PC-3 (cell line): ENCODE data around the gene ACVR1. TPM values are rescaled to one million over a fixed set of nuclear protein-coding genes. Genes with fewer than 3 reads are reported as not detected.

Source experiments
- ATAC-seq: fragments of 200-7000 bp; cut with Tn5 transposase; 2 replicates; pipeline ENCODE4 v1.9.1; 2020; ENCODE audit warnings: mild to moderate bottlenecking, moderate library complexity
- BruUV-seq: library from RNA; stranded (reverse); fragments of 400-500 nt; replicated peaks from 2 replicates; lab custom pipeline; 2021; lab: Mats Ljungman, UMichigan
- CTCF ChIA-PET: fragments of 300-600 bp; sonication (Branson Sonifier 250); formaldehyde crosslinking; loops from one replicate; lab custom pipeline; 2022; ENCODE audit warnings: antibody characterized with exemption; lab: Charles Lee
- POLR2A ChIA-PET: fragments of 300-600 bp; sonication (Branson Sonifier 250); formaldehyde crosslinking; loops from one replicate; lab custom pipeline; 2022; ENCODE audit warnings: antibody characterized with exemption; ENCODE audit not compliant: unreplicated experiment; lab: Charles Lee
- DNase-seq: peaks from one replicate; pipeline ENCODE4 v3.0.0-alpha.2; 2015
- H2AFZ ChIP-seq: fragments of 300-600 bp; sonication (generic); 2 replicates; pipeline ENCODE4 v1.6.0; 2016; ENCODE audit warnings: antibody characterized with exemption, low read length
- H3F3A ChIP-seq: fragments of 300-600 bp; sonication (generic); one replicate; pipeline ENCODE4 v1.6.0; 2017; ENCODE audit warnings: antibody characterized with exemption, low read length, control low read depth, mild to moderate bottlenecking; ENCODE audit not compliant: unreplicated experiment
- H3K27ac ChIP-seq: fragments of 300-600 bp; sonication (generic); 2 replicates; pipeline ENCODE4 v1.5.1; 2016; ENCODE audit warnings: mild to moderate bottlenecking, low read length
- H3K27me3 ChIP-seq: fragments of 300-600 bp; sonication (generic); 2 replicates; pipeline ENCODE4 v1.6.1; 2016; ENCODE audit warnings: low read length, mixed read lengths
- H3K36me3 ChIP-seq: fragments of 300-600 bp; sonication (generic); 2 replicates; pipeline ENCODE4 v1.6.1; 2016; ENCODE audit warnings: low read depth, mixed run types, low read length, mixed read lengths
- H3K4me1 ChIP-seq: fragments of 300-600 bp; sonication (generic); 2 replicates; pipeline ENCODE4 v1.5.1; 2016; ENCODE audit warnings: low read length; ENCODE audit not compliant: insufficient read depth
- H3K4me2 ChIP-seq: fragments of 300-600 bp; sonication (generic); 2 replicates; pipeline ENCODE4 v1.6.0; 2016; ENCODE audit warnings: low read length
- H3K4me3 ChIP-seq: fragments of 300-600 bp; sonication (generic); 2 replicates; pipeline ENCODE4 v1.5.1; 2016; ENCODE audit warnings: mild to moderate bottlenecking, low read length, mixed read lengths
- H3K79me2 ChIP-seq: fragments of 300-600 bp; sonication (generic); 2 replicates; pipeline ENCODE4 v1.6.1; 2017; ENCODE audit warnings: low read length, mixed read lengths
- H3K9ac ChIP-seq: fragments of 300-600 bp; sonication (generic); 2 replicates; pipeline ENCODE4 v1.6.0; 2016; ENCODE audit warnings: mild to moderate bottlenecking, low read length
- H3K9me2 ChIP-seq: fragments of 300-600 bp; sonication (generic); replicated peaks from 2 replicates; pipeline ENCODE4 v1.6.1; 2016; ENCODE audit warnings: mixed run types, low read length, mixed read lengths
- H3K9me3 ChIP-seq: fragments of 300-600 bp; sonication (generic); 2 replicates; pipeline ENCODE4 v1.6.1; 2016; ENCODE audit warnings: low read length, mixed read lengths
- H4K20me1 ChIP-seq: fragments of 300-600 bp; sonication (generic); 2 replicates; pipeline ENCODE4 v1.6.1; 2016; ENCODE audit warnings: low read length, mixed read lengths
- EZH2 ChIP-seq: fragments of 300-600 bp; sonication (generic); IDR thresholded peaks from one replicate; pipeline ENCODE4 v1.6.1; 2017; ENCODE audit warnings: antibody characterized with exemption, mild to moderate bottlenecking, low read length; ENCODE audit not compliant: unreplicated experiment
- EZH2phosphoT487 ChIP-seq: fragments of 300-600 bp; sonication (generic); IDR thresholded peaks from 2 replicates; pipeline ENCODE4 v1.6.1; 2018; ENCODE audit warnings: mild to moderate bottlenecking, antibody characterized with exemption, low read length, borderline replicate concordance
- intact Hi-C: fragments of 100-400 bp; cut with micrococcal nuclease; formaldehyde crosslinking; loops from 2 replicates; pipeline ENCODE4 v1.9.0; 2023
- total RNA-seq: library from RNA; depleted of rRNA; stranded (reverse); fragments of >200 nt; gene quantifications from 2 replicates; pipeline ENCODE4 v1.2.3, GENCODE V29; 2014
- TF ChIP-seq, protein P1 (sequence below): fragments of 300-600 bp; sonication (generic); conservative IDR thresholded peaks from 2 replicates; pipeline ENCODE4 v1.5.1; 2017; ENCODE audit warnings: antibody characterized with exemption, low read depth, mild to moderate bottlenecking, low read length

The ACVR1 gene
- total RNA-seq, 1 experiment from 2014 or later, result 6.7 TPM

DNA sequence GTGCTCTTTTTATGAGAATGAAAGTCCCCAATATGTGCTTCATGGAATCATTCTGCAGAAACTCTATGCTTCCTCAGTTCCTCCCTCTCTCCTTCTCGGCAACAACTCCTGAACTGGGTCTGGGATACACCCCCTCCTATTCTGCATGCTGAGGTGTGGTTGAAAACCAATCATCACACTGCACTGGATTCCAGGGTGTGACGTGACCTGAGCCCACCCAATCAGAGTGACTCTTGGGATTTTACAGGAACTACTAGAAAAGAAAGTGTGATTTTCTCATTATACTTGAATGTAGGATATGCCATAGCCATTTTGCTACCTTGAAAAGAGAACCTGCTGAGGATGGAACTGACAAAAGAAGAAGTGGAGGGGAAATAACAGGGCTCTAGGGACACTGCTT is 36.3 kb downstream of the ACVR1 start:
- no peaks in the 10 kb centered on the region for H4K20me1 ChIP-seq
- TF ChIP-seq EZH2 (no peak), EZH2phosphoT487 (no peak)
- TF ChIP-seq, protein P1, sequence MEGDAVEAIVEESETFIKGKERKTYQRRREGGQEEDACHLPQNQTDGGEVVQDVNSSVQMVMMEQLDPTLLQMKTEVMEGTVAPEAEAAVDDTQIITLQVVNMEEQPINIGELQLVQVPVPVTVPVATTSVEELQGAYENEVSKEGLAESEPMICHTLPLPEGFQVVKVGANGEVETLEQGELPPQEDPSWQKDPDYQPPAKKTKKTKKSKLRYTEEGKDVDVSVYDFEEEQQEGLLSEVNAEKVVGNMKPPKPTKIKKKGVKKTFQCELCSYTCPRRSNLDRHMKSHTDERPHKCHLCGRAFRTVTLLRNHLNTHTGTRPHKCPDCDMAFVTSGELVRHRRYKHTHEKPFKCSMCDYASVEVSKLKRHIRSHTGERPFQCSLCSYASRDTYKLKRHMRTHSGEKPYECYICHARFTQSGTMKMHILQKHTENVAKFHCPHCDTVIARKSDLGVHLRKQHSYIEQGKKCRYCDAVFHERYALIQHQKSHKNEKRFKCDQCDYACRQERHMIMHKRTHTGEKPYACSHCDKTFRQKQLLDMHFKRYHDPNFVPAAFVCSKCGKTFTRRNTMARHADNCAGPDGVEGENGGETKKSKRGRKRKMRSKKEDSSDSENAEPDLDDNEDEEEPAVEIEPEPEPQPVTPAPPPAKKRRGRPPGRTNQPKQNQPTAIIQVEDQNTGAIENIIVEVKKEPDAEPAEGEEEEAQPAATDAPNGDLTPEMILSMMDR, result no peak
- no peaks in the 10 kb centered on the region for H3F3A ChIP-seq
- H2AFZ ChIP-seq, result no peak overlapping the region
- no TSS peak for BruUV-seq
- no peak overlapping the region for H3K4me2 ChIP-seq
- no peaks in the 10 kb centered on the region for H3K9me2 ChIP-seq
- H3K36me3 ChIP-seq, result no peaks in the 10 kb centered on the region
- H3K4me3 ChIP-seq, result no peak overlapping the region
- no peaks in the 10 kb centered on the region for H3K9me3 ChIP-seq
- ChIA-PET POLR2A (no interaction called here), CTCF (no interaction called here)
- H3K27me3 ChIP-seq, result no peaks in the 10 kb centered on the region
- DNase-seq (no peak), ATAC-seq (no peak)
- no peak overlapping the region for H3K9ac ChIP-seq
- H3K79me2 ChIP-seq, result no peaks in the 10 kb centered on the region
- intact Hi-C loops, result no loop called here
- peaks cover 25% of the 10 kb centered on the region for H3K4me1 ChIP-seq
- no peak overlapping the region for H3K27ac ChIP-seq

DNA sequence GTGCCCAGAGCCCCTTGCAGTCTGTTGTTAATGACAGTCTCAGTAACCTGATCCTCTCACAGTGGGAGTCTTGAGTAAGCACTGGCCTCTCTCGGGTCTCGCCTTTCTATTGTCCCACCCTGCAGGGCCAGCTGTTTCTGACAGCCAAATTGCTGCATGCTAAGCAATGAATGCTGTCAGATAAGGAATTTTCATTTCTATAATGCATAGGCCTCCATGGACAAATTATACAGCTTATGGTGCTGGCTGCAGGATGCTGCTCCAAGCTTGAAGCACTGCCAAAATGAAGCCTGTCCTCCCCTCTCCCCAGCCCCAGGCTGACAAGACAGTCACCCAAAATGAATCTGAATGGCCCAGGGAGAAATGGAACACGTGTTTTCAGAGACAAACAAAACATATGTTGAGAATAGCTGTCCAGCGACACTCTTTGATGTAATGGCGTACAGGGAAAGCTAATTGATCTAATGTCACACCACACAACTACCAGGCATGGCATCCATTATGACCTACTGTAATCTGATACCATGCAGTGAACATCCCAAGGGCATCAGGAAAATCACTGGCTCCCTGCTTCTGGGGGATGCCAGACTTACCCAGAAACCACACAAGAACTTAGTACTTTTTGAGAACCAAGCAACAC is 36.8 kb downstream of the ACVR1 start:
- DNase-seq, result peak; percentile 32
- H3K9me3 ChIP-seq, result no peaks in the 10 kb centered on the region
- H4K20me1 ChIP-seq, result no peaks in the 10 kb centered on the region
- intact Hi-C loops, result no loop called here
- no peaks in the 10 kb centered on the region for H3K79me2 ChIP-seq
- ChIA-PET CTCF (no interaction called here), POLR2A (no interaction called here)
- BruUV-seq, result no TSS peak
- H3K27ac ChIP-seq, result peak overlapping the region; percentile 69
- ATAC-seq, result peak; percentile 64
- H2AFZ ChIP-seq, result no peak overlapping the region
- H3K9me2 ChIP-seq, result no peaks in the 10 kb centered on the region
- no peaks in the 10 kb centered on the region for H3F3A ChIP-seq
- no peaks in the 10 kb centered on the region for H3K36me3 ChIP-seq
- peak overlapping the region; percentile 14; the same call in 1 of the 2 replicates for H3K9ac ChIP-seq
- peaks cover 25% of the 10 kb centered on the region for H3K4me1 ChIP-seq
- H3K4me3 ChIP-seq, result no peak overlapping the region
- no peaks in the 10 kb centered on the region for H3K27me3 ChIP-seq
- no peak for TF ChIP-seq EZH2
- no peak for TF ChIP-seq EZH2phosphoT487
- TF ChIP-seq, protein P1, result no peak
- H3K4me2 ChIP-seq, result peak overlapping the region; percentile 58

DNA sequence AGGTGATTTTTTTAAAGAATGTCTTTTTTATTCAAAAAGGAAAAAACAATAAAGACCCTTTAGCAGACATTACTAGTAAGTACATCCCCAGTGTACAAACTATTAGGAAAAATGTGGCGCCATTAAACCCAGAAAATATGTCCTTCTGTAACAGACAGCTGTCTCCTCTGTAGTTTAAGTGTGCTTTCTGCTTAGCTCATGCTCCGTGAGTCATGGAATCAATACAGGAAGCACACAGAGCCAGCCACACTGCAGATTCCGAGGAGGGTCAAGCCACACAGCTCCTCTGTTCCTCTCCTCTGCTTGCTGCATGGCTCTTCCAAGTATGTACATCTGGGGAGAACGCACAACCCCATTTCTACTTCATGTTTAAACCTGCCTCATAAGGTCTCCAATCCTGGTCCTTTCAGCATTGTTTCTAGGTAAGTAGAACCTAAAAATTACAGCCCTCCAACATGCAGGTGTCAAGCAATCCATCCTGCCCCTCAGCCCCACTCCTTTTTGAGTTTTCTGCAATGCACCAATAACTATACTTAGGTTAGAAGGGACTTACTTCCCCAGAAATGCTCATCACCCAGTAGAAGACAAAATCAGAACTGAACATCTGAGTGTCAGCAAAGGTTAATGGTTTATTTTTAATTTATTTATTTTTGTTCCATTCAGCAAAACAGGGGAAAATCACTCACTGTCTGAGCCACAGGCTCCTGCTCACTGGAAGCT is 37.5 kb downstream of the ACVR1 start:
- Histone ChIP-seq H3K9me2 (no peaks in the 10 kb centered on the region), H3K79me2 (no peaks in the 10 kb centered on the region), H3K4me3 (no peak overlapping the region; the same call in 1 of the 2 replicates), H3F3A (no peaks in the 10 kb centered on the region), H2AFZ (peak overlapping the region; percentile 24; the same call in 1 of the 2 replicates), H3K9ac (peak overlapping the region; percentile 21), H3K27ac (peak overlapping the region; percentile 69), H3K36me3 (no peaks in the 10 kb centered on the region), H3K4me2 (peak overlapping the region; percentile 58), H3K9me3 (no peaks in the 10 kb centered on the region), H3K27me3 (no peaks in the 10 kb centered on the region), H3K4me1 (peaks cover 25% of the 10 kb centered on the region), H4K20me1 (no peaks in the 10 kb centered on the region)
- DNase-seq, result peak; percentile 71
- ChIA-PET CTCF (interaction anchor here (0.5 kb wide), 1 partner anchor 228 kb away, joined by 14 read pairs; no protein-coding TSS in a partner anchor), POLR2A (no interaction called here)
- peak; percentile 96 for ATAC-seq
- intact Hi-C loops, result no loop called here
- BruUV-seq, result no TSS peak
- TF ChIP-seq EZH2, result no peak
- TF ChIP-seq EZH2phosphoT487, result no peak
- TF ChIP-seq, protein P1, result no peak
